ENCODE results near the gene ATMIN. TPM values are rescaled to one million over a fixed set of nuclear protein-coding genes. Genes with fewer than 3 reads are reported as not detected.

ATMIN gene
- total RNA-seq, 2 experiments from 2014 or later: 16.6 to 18.9 TPM

Other genes starting within 250 kb of the ATMIN start
- gene CDYL2, start 231.2 kb upstream of the ATMIN start, total RNA-seq: 10 to 100 TPM; 10.1 to 12.7 TPM
- 100 to 1,000 TPM; 112 to 122 TPM for gene CMC2, start 29.0 kb upstream of the ATMIN start, total RNA-seq
- gene CENPN, start 28.6 kb upstream of the ATMIN start, total RNA-seq: 10 to 100 TPM; 65.1 to 75.0 TPM
- under 1 TPM in 1 of 2 experiments, not detected in 1; 0.74 TPM for gene C16orf46, start 41.4 kb downstream of the ATMIN start, total RNA-seq
- 10 to 100 TPM; 25.7 to 27.4 TPM for gene GCSH, start 60.6 kb downstream of the ATMIN start, total RNA-seq
- gene BCO1, start 202.8 kb downstream of the ATMIN start, total RNA-seq: not detected

Measured in activated naive CD4-positive, alpha-beta T cell treated with anti-CD3 and anti-CD28 coated beads for 36 hours (primary cell).